B cell (primary cell): ENCODE results near the gene CCR5AS.
A peak's percentile ranks its signal among the peaks of the same experiment; 100 is the strongest.

Experiments
- ATAC-seq: fragments of 200-7000 bp; cut with Tn5 transposase; one replicate; pipeline ENCODE4 v1.10.0; 2021; ENCODE audit warnings: low read depth, mild to moderate bottlenecking, moderate number of reproducible peaks, moderate library complexity
- CTCF ChIA-PET: fragments of 350-600 bp; sonication (Branson Sonifier 250); formaldehyde crosslinking; loops from one replicate; lab custom pipeline; 2021; ENCODE audit warnings: antibody characterized with exemption, inconsistent platforms; lab: Charles Lee
- POLR2A ChIA-PET: fragments of 350-600 bp; sonication (Branson Sonifier 250); formaldehyde crosslinking; loops from one replicate; lab custom pipeline; 2021; ENCODE audit warnings: antibody characterized with exemption; lab: Charles Lee
- DNase-seq: peaks from one replicate; pipeline ENCODE4 v3.0.0; 2013
- H2AFZ ChIP-seq: 2 replicates; pipeline ENCODE4 v1.6.1; 2012; ENCODE audit warnings: mild to moderate bottlenecking, low read depth, low read length; ENCODE audit not compliant: insufficient read depth, poor library complexity, severe bottlenecking
- H3K27ac ChIP-seq, 2 donors: 1 replicate in 1 of 2; 2 replicates in 1 of 2; pipeline ENCODE4 v1.5.1; 2012 to 2013; ENCODE audit warnings: low read length in 2 of 2, mild to moderate bottlenecking in 2 of 2, moderate library complexity in 1 of 2
- H3K27me3 ChIP-seq, 4 experiments: fragments of 200-600 bp in 1 of 4; sonication (generic) in 1 of 4; replicated peaks in 1 of 4; 1 replicate in 2 of 4; 2 replicates in 2 of 4; pipeline versions ENCODE4 v1.6.1 to v1.7.0; 2013 to 2016; ENCODE audit warnings: low read length in 3 of 4, mild to moderate bottlenecking in 2 of 4, mixed read lengths in 1 of 4, moderate library complexity in 1 of 4; ENCODE audit not compliant: insufficient read depth in 4 of 4, control insufficient read depth in 3 of 4; ENCODE audit errors: control extremely low read depth in 1 of 4
- H3K36me3 ChIP-seq, 2 experiments: replicated peaks in 1 of 2; 1 replicate in 1 of 2; 2 replicates in 1 of 2; pipeline versions ENCODE4 v1.6.1 to v1.7.1; 2013; ENCODE audit warnings: low read length in 1 of 2; ENCODE audit not compliant: insufficient read depth in 2 of 2, control insufficient read depth in 1 of 2; ENCODE audit errors: control extremely low read depth in 1 of 2, extremely low read depth in 1 of 2
- H3K4me1 ChIP-seq, 2 donors: fragments of 200-600 bp in 1 of 2; sonication (generic) in 1 of 2; 1 replicate in 1 of 2; 2 replicates in 1 of 2; pipeline versions ENCODE4 v1.5.1 to v1.6.1; 2013 to 2017; ENCODE audit warnings: low read length in 2 of 2; ENCODE audit not compliant: control insufficient read depth in 2 of 2, insufficient read depth in 2 of 2
- H3K4me2 ChIP-seq: replicated peaks from 2 replicates; pipeline ENCODE3; 2012; ENCODE audit warnings: mild to moderate bottlenecking, low read depth, low read length; ENCODE audit not compliant: poor library complexity, severe bottlenecking
- H3K4me3 ChIP-seq, 5 experiments: fragments of 200-600 bp in 1 of 5; sonication (generic) in 1 of 5; 1 replicate in 3 of 5; 2 replicates in 2 of 5; pipeline versions ENCODE4 v1.5.1 to v1.7.0; 2011 to 2016; ENCODE audit warnings: low read length in 4 of 5, mild to moderate bottlenecking in 4 of 5, low read depth in 2 of 5, control low read depth in 1 of 5, moderate library complexity in 1 of 5; ENCODE audit not compliant: insufficient read depth in 1 of 5; ENCODE audit errors: control extremely low read depth in 1 of 5, extremely low read depth in 1 of 5
- H3K79me2 ChIP-seq: fragments of 200-600 bp; sonication (generic); one replicate; pipeline ENCODE4 v1.6.0; 2016; ENCODE audit warnings: low read length; ENCODE audit not compliant: control insufficient read depth, insufficient read depth
- H3K9ac ChIP-seq: fragments of 200-600 bp; sonication (generic); 2 replicates; pipeline ENCODE4 v1.6.1; 2017; ENCODE audit warnings: mild to moderate bottlenecking, low read length, moderate library complexity
- H3K9me3 ChIP-seq, 3 donors: one replicate each; pipeline versions ENCODE4 v1.6.1 to v1.7.1; 2013; ENCODE audit warnings: low read length in 2 of 3; ENCODE audit not compliant: control insufficient read depth in 2 of 3, insufficient read depth in 1 of 3; ENCODE audit errors: control extremely low read depth in 1 of 3
- H4K20me1 ChIP-seq: 2 replicates; pipeline ENCODE4 v1.6.0; 2012; ENCODE audit warnings: mild to moderate bottlenecking, low read length; ENCODE audit not compliant: insufficient read depth, control insufficient read depth, poor library complexity, severe bottlenecking
- H3K27ac Mint-ChIP-seq: one replicate; pipeline ENCODE4 v1.8.0; 2021; ENCODE audit warnings: mixed read lengths
- H3K27me3 Mint-ChIP-seq: one replicate; pipeline ENCODE4 v1.8.0; 2021; ENCODE audit warnings: mixed read lengths
- H3K4me1 Mint-ChIP-seq: one replicate; pipeline ENCODE4 v1.8.0; 2021; ENCODE audit warnings: mixed read lengths
- H3K4me3 Mint-ChIP-seq: one replicate; pipeline ENCODE4 v1.8.0; 2021; ENCODE audit warnings: mixed read lengths
- H3K9me3 Mint-ChIP-seq: one replicate; pipeline ENCODE4 v1.8.0; 2022; ENCODE audit warnings: mixed read lengths; ENCODE audit not compliant: insufficient read depth
- CTCF ChIP-seq: fragments of 200-600 bp; IDR thresholded peaks from one replicate; pipeline ENCODE4 v1.8.0; 2022; ENCODE audit warnings: antibody characterized with exemption, mild to moderate bottlenecking
- EZH2 ChIP-seq: IDR thresholded peaks from 2 replicates; pipeline ENCODE4 v1.6.1; 2012; ENCODE audit warnings: borderline replicate concordance, low read depth, mild to moderate bottlenecking, moderate library complexity, low read length; ENCODE audit not compliant: insufficient read depth, poor library complexity, severe bottlenecking
- WGBS: methylation state at CpG from one replicate; pipeline ENCODE4 v1.1.5; 2013; ENCODE audit warnings: missing lambda C conversion rate; ENCODE audit not compliant: insufficient coverage; 5-methylcytosine and 5-hydroxymethylcytosine counted together
- intact Hi-C: fragments of 100-400 bp; cut with micrococcal nuclease; formaldehyde crosslinking; loops from one replicate; pipeline ENCODE4 v1.10.0; 2022

CCR5AS gene

DNA sequence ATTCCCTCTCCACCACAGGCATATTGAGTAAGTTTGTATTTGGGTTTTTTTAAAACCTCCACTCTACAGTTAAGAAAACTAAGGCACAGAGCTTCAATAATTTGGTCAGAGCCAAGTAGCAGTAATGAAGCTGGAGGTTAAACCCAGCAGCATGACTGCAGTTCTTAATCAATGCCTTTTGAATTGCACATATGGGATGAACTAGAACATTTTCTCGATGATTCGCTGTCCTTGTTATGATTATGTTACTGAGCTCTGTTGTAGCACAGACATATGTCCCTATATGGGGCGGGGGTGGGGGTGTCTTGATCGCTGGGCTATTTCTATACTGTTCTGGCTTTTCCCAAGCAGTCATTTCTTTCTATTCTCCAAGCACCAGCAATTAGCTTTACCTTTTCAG, 37.7 kb downstream of the CCR5AS start:
- Histone ChIP-seq H3K4me3 (no peak overlapping the region), H3K79me2 (no peaks in the 10 kb centered on the region), H3K27ac (no peak overlapping the region), H4K20me1 (no peaks in the 10 kb centered on the region), H3K9ac (peak overlapping the region; percentile 18), H3K36me3 (no peaks in the 10 kb centered on the region), H3K4me2 (peak overlapping the region; percentile 13), H2AFZ (no peak overlapping the region), H3K27me3 (no peaks in the 10 kb centered on the region), H3K4me1 (peaks cover 12 to 20% of the 10 kb centered on the region in 2 donors), H3K9me3 (no peaks in the 10 kb centered on the region)
- ChIA-PET POLR2A (interaction anchor here (0.6 to 0.7 kb wide), 3 partner anchors 14 to 287 kb away, joined by 3 to 8 read pairs (median 8); no protein-coding TSS in a partner anchor), CTCF (interaction anchor here (0.7 to 13.1 kb wide), 41 partner anchors 9 to 608 kb away, joined by 3 to 233 read pairs (median 6); partner anchors contain the start of genes CCR1, CCR5AS and CCRL2)
- no peaks in the 10 kb centered on the region for H3K27me3 Mint-ChIP-seq
- DNase-seq (no peak), ATAC-seq (no peak)
- no peaks in the 10 kb centered on the region for H3K9me3 Mint-ChIP-seq
- H3K4me1 Mint-ChIP-seq: peaks cover 32% of the 10 kb centered on the region
- H3K27ac Mint-ChIP-seq: peak overlapping the region; percentile 38
- WGBS: no CpG with 5 or more reads among the region's 4 CpGs
- intact Hi-C loops: loop anchor here (2.0 kb wide), 2 partner anchors 160 to 430 kb away; partner anchors contain the start of gene CCR1
- TF ChIP-seq EZH2: no peak
- TF ChIP-seq CTCF: no peak
- no peak overlapping the region for H3K4me3 Mint-ChIP-seq

DNA sequence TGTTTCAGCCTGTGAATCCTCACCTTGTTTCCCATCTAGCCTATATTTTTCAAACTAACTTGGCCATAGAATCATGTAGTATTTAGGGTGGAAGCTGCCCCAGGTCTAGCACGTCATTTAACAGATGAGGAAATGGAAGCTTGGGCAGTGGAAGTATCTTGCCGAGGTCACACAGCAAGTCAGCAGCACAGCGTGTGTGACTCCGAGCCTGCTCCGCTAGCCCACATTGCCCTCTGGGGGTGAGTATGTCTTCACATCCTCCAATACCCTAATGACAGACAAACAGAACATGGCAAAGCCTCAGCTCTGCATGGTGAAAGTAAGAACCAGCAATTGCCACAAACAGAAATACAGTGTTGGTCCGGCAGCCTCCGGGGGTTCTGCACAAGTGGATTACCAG, 38.3 kb downstream of the CCR5AS start:
- Mint-ChIP-seq H3K9me3 (no peaks in the 10 kb centered on the region), H3K4me1 (peaks cover 32% of the 10 kb centered on the region), H3K27ac (peak overlapping the region; percentile 28), H3K27me3 (no peaks in the 10 kb centered on the region), H3K4me3 (peak overlapping the region; percentile 33)
- TF ChIP-seq CTCF: peak; percentile 57
- no peak for TF ChIP-seq EZH2
- WGBS: 27% methylated on average over 2 of the region's 7 CpGs
- Histone ChIP-seq H3K36me3 (no peaks in the 10 kb centered on the region), H3K9me3 (no peaks in the 10 kb centered on the region), H3K4me2 (peak overlapping the region; percentile 21), H3K4me1 (peaks cover 12 to 20% of the 10 kb centered on the region in 2 donors), H2AFZ (peak overlapping the region; percentile 43), H3K4me3 (no peak overlapping the region), H3K27ac (no peak overlapping the region), H3K9ac (no peak overlapping the region), H3K27me3 (no peaks in the 10 kb centered on the region), H3K79me2 (no peaks in the 10 kb centered on the region), H4K20me1 (no peaks in the 10 kb centered on the region)
- intact Hi-C loops: loop anchor here (1.0 to 2.0 kb wide), 4 partner anchors 92 to 430 kb away; partner anchors contain the start of gene CCR1
- ATAC-seq (peak; percentile 93), DNase-seq (peak; percentile 79)
- ChIA-PET POLR2A (interaction anchor here (0.6 kb wide), 1 partner anchor 286 kb away, joined by 8 read pairs; no protein-coding TSS in a partner anchor), CTCF (interaction anchor here (0.7 to 13.1 kb wide), 45 partner anchors 8 to 608 kb away, joined by 3 to 233 read pairs (median 5); partner anchors contain the start of genes CCR1, CCR5AS and CCRL2)
